Stimulated activated CD4-positive, alpha-beta T cell treated with anti-CD3 and anti-CD28 coated beads, Interleukin-4, amount 100 ng/mL, for 4 hours (primary cell): Measurements from ENCODE around the gene CTSH.
A peak's percentile ranks its signal among the peaks of the same experiment; 100 is the strongest.
"Not testable (repeated sequence)": the region's sequence is repeated elsewhere in the genome, so short reads cannot be mapped to it uniquely, and the experiment has no call there.

ENCODE experiments used
- DNase-seq, 2 experiments: peaks; one replicate each; pipeline ENCODE4 v3.0.0-alpha.2; 2020

Gene CTSH

DNA sequence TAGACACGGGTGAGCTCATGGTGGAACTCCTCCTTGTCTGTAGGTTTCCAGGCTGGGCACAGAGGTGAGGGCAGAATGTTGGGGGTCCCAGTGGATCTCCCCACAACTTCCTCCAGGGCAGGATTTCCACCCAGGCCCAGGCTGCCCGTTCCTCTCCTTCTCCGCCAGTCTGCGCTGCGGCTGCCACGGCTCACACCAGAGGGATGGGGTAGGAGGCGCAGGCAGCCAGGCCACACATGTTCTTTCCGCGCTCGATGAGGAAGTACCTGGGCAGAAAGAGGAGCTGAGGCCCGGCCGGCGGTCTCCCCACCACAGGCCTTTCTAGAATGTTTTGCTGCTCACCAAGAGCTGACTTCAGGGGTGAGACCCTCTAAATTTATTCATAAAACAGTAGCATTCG, 22.9 kb downstream of the CTSH start:
- no peak for DNase-seq

DNA sequence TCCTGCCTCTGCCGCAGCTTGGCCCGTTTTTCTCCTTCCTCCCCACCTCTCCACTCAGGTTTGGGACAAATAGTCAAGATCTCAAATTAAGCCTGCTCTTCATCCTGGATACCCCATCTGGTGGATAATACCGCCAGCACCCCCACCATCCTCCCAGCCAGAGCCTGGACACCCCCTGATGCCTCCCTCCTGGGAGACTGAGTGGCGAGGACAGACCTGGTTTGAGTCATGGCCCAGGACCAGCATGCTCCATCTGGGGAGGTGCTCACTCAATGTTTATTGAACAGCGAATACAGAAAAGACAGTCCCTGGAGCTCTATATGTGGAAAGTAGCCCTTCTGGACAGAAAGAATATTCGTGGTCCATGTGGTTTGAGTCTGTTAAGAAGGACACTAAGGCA, 23.3 kb downstream of the CTSH start:
- DNase-seq, result no peak

- DNase-seq, result no peak
These were observed 27.0 kb downstream of the CTSH start for GRCh38 chr15:78917888-78918287.

GRCh38 chr15:78916088-78916487, 28.8 kb downstream of the CTSH start:
- DNase-seq, result no peak

DNA sequence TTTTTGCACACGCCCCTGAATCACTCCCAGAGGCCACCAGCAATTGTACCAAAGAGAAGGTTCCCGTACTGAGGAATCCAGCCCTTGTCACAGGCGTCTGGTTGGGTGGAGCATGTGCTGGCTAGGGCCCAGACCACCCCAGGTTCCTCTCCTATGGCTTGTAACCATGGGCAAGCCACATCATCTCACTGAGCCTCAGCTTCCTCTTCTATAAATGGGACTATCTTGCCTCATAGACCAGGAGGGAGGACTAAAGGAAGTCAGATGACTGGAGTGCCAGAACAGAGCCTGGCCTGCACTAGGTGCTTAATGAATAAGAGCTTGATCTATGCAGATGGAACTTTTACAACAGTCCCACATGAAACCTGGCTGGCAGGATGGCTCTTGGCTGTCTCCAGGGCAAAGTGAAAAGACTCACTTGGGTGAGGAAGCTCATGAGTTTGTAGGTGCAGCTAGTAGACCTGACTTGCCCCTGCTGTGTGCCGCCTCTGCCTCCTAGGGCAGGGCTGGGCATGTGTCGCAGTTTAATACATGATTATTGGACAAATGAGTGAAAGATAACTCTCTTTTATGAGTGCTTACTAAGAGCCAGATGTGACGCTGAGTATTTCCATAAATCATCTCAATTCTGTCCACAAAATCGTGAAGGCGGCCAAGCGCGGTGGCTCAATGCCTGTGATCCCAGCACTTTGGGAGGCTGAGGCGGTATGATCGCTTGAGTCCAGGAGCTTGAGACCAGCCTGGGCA, 29.3 kb downstream of the CTSH start:
- no peak for DNase-seq

DNA sequence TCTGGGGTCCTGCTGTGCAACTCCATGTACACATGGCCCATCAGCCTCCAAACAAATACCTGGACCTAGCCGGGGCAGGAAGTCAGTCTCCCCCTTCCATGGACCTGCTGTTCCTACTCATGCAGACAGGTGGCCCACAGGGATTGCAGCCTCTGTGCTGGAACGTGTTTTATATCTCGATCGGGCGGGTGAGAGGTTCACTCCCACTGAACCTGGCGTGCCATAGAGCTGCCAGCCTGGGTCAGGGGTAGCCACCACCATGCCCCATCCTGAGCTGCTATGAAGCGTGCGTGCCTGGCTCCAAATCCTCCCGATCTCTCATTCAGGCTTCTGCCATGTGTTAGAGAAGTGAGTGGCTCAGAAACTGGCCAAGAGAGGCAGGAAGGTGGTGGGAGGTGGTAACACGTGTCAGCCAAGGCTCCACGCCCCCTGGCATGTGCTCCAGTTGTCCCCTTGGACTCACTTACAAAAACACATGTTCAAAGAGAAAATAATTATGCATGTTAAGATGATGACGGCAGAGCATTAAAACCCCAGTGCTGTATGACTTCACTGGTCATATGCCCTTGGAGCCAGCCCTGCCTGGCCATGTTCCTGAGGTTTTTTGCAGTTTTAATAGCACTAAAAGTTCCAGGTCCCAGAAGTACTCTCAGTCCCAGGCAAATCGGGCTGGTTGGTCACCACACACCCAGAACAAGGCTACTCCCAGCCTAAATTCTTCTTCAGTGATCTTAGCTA, 30.6 kb downstream of the CTSH start:
- no peak for DNase-seq

DNA sequence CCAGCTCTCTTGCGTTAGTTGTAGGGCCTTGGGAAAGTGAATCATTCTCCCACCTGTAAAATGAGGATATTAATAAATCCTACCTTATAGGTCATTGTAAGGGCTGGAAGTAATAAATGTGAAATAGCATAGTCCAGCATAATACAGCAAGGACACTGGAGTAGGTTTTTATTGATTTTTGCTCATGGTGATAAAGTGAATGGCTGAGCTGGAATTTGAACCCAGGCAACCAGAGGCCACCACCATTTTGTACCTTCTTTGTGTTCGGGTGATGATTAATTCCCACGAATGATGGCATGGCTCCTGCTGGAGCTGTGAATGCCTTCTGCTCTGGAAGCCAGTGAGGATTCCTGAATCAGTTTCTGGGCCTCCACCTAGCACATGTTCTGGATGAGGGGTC, 31.8 kb downstream of the CTSH start:
- no peak for DNase-seq

GRCh38 chr15:78912316-78912715, 32.5 kb downstream of the CTSH start:
- DNase-seq, result no peak

DNA sequence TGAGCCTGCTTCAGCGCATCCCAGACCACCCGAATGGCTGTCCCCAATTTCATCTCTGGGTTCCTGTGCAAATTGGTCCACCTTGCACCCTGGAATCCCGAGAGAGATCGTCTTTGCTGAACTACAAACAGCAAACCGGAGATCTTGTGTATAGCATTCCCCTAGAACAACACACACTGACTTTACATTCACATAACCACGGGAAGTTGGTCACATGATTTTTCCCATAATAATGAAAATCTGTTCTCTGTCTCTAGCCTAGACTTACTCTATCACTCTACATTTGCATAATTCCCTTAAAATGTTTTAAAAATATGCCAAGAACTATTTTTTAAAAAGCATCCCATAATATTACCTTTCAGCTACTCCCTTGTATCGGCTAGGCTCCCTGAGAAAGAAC, 34.6 kb downstream of the CTSH start:
- DNase-seq, result no peak

- peak in 1 of 2 experiments; percentile 7 for DNase-seq
These were observed 35.0 kb downstream of the CTSH start for GRCh38 chr15:78909791-78910228.

DNA sequence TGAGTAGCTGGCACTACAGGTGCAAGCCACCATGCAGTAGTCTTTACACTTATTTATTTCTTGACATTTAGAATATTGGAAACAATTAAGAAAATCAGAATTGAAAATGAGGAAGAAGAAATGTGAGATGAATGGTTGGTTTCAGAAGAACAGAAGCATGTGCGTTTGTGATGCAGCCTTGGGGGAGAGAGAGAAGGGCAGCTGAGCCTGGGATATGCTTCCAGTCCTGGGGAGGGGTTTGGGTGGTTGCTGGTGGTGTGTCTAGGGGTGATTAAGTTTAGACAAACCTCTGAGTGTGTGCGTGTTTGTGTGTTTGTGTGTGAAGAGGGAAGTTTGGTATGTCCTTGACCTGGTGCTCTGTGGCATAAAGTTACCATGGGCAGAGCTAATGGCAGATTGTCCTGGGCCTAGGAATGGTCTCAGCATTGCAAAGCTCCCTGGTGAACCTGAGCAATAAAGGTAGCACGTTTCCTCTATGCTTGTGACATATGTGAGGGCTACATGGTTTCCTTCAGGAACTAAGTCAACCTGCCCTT, 35.6 kb downstream of the CTSH start:
- no peak for DNase-seq

DNA sequence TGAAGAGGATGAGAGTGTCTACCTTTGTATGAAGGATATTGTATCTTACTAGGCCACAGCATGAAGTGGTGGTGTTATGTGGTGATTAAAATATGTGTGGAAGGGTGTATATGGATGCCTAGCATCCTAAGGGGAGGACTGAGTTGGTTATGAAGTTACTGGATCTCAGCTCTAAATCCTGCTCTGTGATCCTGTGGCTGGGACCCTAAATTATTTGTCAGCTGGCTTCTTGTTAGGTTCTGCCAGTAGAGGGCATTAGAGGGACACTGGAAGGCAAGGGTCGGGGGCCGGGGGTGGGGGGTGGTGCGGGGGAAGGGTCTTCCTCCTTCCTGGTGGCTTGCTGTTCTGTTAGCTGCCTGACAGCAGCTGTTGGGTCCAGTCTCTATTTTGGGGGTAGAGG, 37.3 kb downstream of the CTSH start:
- DNase-seq, result no peak

GRCh38 chr15:78906316-78906620, 38.6 kb downstream of the CTSH start:
- DNase-seq, result no peak

- DNase-seq, result no peak
These were observed 40.1 kb downstream of the CTSH start for GRCh38 chr15:78904599-78905358.

GRCh38 chr15:78902281-78903032, 42.4 kb downstream of the CTSH start:
- DNase-seq, result not testable (repeated sequence)

GRCh38 chr15:78900819-78901533, 43.9 kb downstream of the CTSH start:
- not testable (repeated sequence) for DNase-seq

DNA sequence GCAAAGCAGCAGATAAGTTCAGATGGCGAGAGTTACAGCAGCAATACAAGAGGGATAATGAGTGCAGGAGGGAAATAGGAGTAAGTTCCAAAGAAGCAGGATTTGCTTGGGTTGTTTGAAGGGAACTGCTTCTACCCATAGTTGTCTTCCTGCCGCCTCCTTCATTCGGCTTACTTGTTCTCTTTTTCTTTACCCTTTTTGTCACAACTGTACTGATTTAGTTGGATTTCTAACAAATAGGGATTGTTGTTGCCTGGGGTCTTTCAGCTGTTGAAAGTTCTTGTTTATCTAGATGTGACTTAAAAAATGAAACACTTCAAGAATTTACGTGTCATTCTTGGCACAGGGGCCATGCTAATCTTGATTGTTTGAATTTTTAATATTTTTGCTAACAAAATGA, 46.3 kb downstream of the CTSH start:
- DNase-seq, result no peak

- no peak for DNase-seq
These were observed 49.4 kb downstream of the CTSH start for GRCh38 chr15:78895471-78895870.

- DNase-seq, result no peak
These were observed 51.3 kb downstream of the CTSH start for GRCh38 chr15:78893538-78893937.

- DNase-seq, result no peak
These were observed 55.8 kb downstream of the CTSH start for GRCh38 chr15:78889000-78889399.

DNA sequence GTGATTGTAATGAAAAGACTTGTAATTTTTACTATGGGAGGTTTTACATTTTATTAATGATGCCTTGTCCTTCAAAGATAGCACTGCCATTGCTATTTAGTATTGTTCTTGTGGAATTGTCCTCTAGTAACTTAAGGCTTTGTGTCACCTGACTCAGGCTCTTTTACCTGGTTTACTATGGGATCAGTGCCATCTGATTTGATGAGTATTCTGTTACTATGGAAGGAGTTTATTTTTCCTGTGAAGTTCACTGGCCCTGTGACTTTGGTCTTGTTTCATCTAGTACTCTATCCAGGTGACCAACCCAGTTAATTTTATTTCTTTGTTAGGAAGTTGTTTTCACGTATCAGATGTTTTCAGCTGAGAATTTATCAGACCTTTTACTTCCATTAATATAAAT, 63.2 kb downstream of the CTSH start:
- DNase-seq, result no peak

- DNase-seq, result no peak
These were observed 64.0 kb downstream of the CTSH start for GRCh38 chr15:78880813-78881212.
